Hindlimb muscle (tissue), 1 donor: Measurements from ENCODE around the gene KLF15. TPM values are rescaled to one million over a fixed set of nuclear protein-coding genes. Genes with fewer than 3 reads are reported as not detected.

Experiments
- DNase-seq: peaks from one replicate; pipeline ENCODE4 v3.0.0-alpha.2; 2013
- polyA plus RNA-seq: library from polyadenylated mRNA; unstranded; fragments of 120-200 nt; gene quantifications from one replicate; pipeline ENCODE4 v1.2.1, GENCODE V29; 2013; ENCODE audit not compliant: insufficient read length

KLF15 gene
- polyA plus RNA-seq, 1 donor, result 1.6 TPM

GRCh38 chr3:126304291-126304690 is 52.9 kb downstream of the KLF15 start:
- DNase-seq, result no peak

DNA sequence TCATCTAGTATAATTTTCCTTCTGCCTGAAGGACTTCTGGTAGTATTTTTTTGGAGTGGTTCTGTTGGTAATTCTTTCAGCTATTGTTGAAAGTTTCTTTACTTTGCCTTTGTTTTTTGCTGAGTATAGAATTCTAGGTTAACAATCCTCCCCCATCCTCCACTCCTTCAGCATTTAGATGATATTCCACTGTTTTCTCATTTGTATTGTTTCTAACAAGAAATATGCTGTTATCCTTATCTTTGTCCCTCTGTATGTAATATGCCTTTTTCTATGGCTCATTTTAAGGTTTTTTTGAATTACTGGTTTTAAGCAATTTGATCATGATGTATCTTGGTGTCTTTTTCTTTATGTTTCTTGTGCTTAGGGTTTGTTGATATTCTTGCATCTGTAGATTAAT is 53.9 kb downstream of the KLF15 start:
- DNase-seq, result no peak

- DNase-seq, result no peak
Measured at GRCh38 chr3:126300761-126301481, 56.3 kb downstream of the KLF15 start.

DNA sequence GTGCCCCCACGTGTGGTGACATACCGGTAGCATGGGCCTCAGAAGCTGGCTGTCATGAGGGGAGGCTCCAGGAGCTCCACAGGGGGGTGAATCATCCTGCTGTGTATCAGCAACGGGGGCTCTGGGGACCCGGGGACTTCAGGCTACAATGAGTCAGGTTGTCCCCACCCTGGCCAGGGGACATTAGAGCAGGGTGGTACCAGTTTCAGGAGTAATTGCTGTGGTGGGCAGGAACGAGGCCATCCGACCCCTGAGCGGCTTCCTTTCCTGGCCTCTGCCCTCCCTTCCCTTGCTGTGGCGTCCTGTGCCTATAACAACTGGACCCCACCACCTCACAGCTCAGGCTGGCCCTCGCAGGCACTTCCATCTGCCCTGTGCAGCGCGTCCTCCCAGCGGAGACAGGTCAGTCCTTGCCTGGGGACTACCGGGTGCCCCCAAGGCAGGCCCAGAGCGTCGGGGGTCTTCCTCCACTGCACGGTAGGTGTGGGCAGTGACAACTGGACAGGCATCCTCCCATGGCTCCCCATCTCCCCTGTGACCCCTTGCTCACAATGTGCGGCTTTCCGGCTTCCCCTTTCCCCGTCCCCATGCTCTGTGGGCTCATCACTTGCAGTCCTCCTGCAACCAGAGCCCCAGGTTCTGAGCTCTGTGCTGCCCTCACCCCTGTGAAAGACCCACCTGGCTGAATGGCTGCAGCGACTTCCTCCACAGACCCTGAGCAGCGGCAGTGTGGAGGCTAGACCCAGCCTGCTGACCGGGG is 57.0 kb downstream of the KLF15 start:
- no peak for DNase-seq

- no peak for DNase-seq
Measured at GRCh38 chr3:126295407-126295939, 61.7 kb downstream of the KLF15 start.

DNA sequence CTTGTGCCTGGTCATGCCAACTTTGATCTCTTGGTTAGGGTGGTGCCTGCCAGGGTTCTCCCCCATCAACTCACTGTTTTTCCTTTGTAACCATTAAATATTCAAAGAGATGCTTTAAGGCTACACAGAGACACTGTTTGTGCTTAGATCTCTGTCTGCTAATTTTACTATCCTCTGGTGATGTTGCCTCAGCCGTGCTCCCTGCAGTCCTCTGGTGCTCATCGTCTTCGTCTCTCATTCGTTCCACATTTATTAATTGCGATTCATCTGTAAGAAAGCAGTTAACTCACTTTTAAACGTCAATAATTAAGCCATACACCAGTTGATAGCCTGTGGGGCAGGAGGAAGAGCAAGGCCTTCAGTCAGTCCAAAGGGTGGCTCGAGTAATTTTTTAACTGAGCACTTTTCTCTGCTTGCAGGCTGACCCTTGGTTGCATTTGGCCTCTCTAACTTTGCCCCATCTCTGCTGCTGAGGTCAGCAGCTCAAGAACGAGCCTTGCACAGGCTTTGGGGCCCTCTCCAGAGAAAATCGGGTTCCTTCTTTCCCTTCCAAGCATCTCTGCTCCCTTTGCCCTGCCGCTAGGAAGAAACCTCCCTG is 62.9 kb downstream of the KLF15 start:
- DNase-seq, result no peak

DNA sequence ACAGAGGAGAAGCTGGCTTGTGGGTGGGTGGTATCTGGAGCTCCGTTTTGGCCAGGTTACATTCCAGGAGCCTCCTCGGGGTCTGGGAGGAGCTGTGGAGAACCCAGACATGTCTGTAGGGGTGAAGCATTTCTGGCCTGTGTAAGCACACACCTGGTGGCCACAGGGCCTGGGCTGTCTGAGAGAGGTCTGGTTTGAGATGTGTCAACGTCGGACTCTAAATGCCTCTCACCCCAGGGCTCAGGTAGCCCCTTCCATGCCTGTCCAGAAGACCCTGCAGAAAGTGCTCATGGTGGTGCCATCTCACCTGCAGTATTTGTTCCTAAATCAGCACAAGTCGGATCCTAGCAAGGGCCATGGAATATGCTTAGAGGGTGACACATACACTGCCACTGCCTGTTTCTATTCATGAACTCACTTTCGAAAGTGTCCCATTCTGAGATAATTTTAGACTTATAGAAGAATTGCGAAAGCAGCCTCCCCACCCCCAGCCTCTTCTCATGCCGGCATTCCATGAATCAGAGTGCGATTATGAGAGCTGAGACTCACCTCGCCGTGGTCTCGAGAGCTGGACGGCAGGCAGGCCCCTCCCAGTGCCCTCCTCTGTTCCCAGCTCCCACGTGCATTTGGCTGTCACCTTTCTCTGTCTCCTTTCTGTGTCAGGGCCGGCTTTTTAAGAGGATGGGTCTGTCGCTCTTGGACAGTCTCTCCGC is 63.7 kb downstream of the KLF15 start:
- no peak for DNase-seq

Other genes starting within 250 kb of the KLF15 start
- gene ALDH1L1, start 176.8 kb downstream of the KLF15 start, polyA plus RNA-seq, result 0.70 TPM
- 0.58 TPM for gene CFAP100, start 37.5 kb upstream of the KLF15 start, polyA plus RNA-seq
- gene ZXDC, start 118.5 kb upstream of the KLF15 start, polyA plus RNA-seq, result 32.9 TPM
- 0.14 TPM for gene UROC1, start 160.4 kb upstream of the KLF15 start, polyA plus RNA-seq
- gene CHST13, start 166.7 kb upstream of the KLF15 start, polyA plus RNA-seq, result 0.18 TPM
- gene C3orf22, start 201.5 kb upstream of the KLF15 start, polyA plus RNA-seq, result not detected